DMS153 (cell line): ENCODE data around the gene ADGRG2.

Source experiments
- DNase-seq: peaks from one replicate; lab custom pipeline; 2025; lab: John Stamatoyannopoulos, UW

ADGRG2 gene

GRCh38 chrX:18949944-18950301 lies 172.3 kb downstream of the ADGRG2 start:
- DNase-seq: no peak

GRCh38 chrX:18949291-18949943 lies 172.9 kb downstream of the ADGRG2 start:
- no peak for DNase-seq

- no peak for DNase-seq
Observed at GRCh38 chrX:18946611-18947010, 175.7 kb downstream of the ADGRG2 start.

- no peak for DNase-seq
Observed at GRCh38 chrX:18946157-18946556, 176.1 kb downstream of the ADGRG2 start.

- no peak for DNase-seq
Observed at GRCh38 chrX:18945483-18945882, 176.8 kb downstream of the ADGRG2 start.

- DNase-seq: no peak
Observed at GRCh38 chrX:18944482-18944881, 177.8 kb downstream of the ADGRG2 start.

GRCh38 chrX:18941896-18942295 lies 180.4 kb downstream of the ADGRG2 start:
- no peak for DNase-seq
